Endothelial cell of umbilical vein (primary cell): ENCODE data around the gene KCNQ1OT1. TPM values are rescaled to one million over a fixed set of nuclear protein-coding genes. Genes with fewer than 3 reads are reported as not detected.

Source experiments
- BruUV-seq: library from RNA; stranded (reverse); fragments of 400-500 nt; replicated peaks from 2 replicates; lab custom pipeline; 2021; lab: Mats Ljungman, UMichigan
- CTCF ChIA-PET: fragments of 300-600, 350-600 bp; sonication (Branson Sonifier 250); formaldehyde crosslinking; loops from one replicate; lab custom pipeline; 2021; ENCODE audit warnings: antibody characterized with exemption, inconsistent platforms; lab: Charles Lee
- POLR2A ChIA-PET: fragments of 300-600, 350-600 bp; sonication (Branson Sonifier 250); formaldehyde crosslinking; loops from one replicate; lab custom pipeline; 2021; ENCODE audit warnings: antibody characterized with exemption, inconsistent platforms; lab: Charles Lee
- DNase-seq: peaks from one replicate; pipeline ENCODE4 v3.0.0-alpha.2; 2011; ENCODE audit warnings: low read depth, low spot score
- FAIRE-seq: peaks from 2 replicates; lab custom pipeline; 2011; peaks lifted over from hg19 to GRCh38; lab: Jason Lieb, UNC
- H2AFZ ChIP-seq: 2 replicates; pipeline ENCODE4 v1.6.0; 2012; ENCODE audit warnings: low read depth, low read length, control low read depth, inconsistent platforms
- H3K27ac ChIP-seq: 2 replicates; pipeline ENCODE4 v1.5.1; 2011; ENCODE audit warnings: low read depth, mild to moderate bottlenecking, control low read depth, low read length, moderate library complexity; ENCODE audit not compliant: insufficient read depth
- H3K27me3 ChIP-seq, 2 experiments: 2 replicates each; pipeline versions ENCODE4 v1.6.0 to v1.6.1; 2011; ENCODE audit warnings: low read length in 2 of 2, mixed read lengths in 1 of 2; ENCODE audit not compliant: control insufficient read depth in 2 of 2, insufficient read depth in 2 of 2
- H3K36me3 ChIP-seq, 2 experiments: 2 replicates in 1 of 2; 3 replicates in 1 of 2; pipeline ENCODE4 v1.5.1; 2011; ENCODE audit warnings: low read length in 2 of 2, mild to moderate bottlenecking in 1 of 2, moderate library complexity in 1 of 2; ENCODE audit not compliant: control insufficient read depth in 2 of 2, insufficient read depth in 2 of 2; ENCODE audit errors: extremely low read depth in 1 of 2
- H3K4me1 ChIP-seq: 3 replicates; pipeline ENCODE4 v1.5.1; 2011; ENCODE audit warnings: mild to moderate bottlenecking, low read length; ENCODE audit not compliant: control insufficient read depth, insufficient read depth; ENCODE audit errors: extremely low read depth
- H3K4me2 ChIP-seq: 2 replicates; pipeline ENCODE4 v1.6.1; 2011; ENCODE audit warnings: low read length, control low read depth, mixed read lengths; ENCODE audit not compliant: insufficient read depth
- H3K4me3 ChIP-seq, 3 experiments: fragments of 200-600 bp in 1 of 3; sonication (generic), shearing (Covaris generic) in 1 of 3; replicated peaks in 1 of 3; 2 replicates each; pipeline ENCODE4 v1.5.1; 2011 to 2016; ENCODE audit warnings: control low read depth in 3 of 3, low read length in 3 of 3, mild to moderate bottlenecking in 2 of 3, inconsistent platforms in 1 of 3, low read depth in 1 of 3, moderate library complexity in 1 of 3; ENCODE audit not compliant: insufficient read depth in 1 of 3
- H3K79me2 ChIP-seq: 2 replicates; pipeline ENCODE4 v1.6.0; 2012; ENCODE audit warnings: low read length, inconsistent platforms; ENCODE audit not compliant: control insufficient read depth, insufficient read depth
- H3K9ac ChIP-seq: replicated peaks from 2 replicates; pipeline ENCODE3; 2011; ENCODE audit warnings: low read length, control low read depth; ENCODE audit not compliant: insufficient read depth; ENCODE audit errors: extremely low read depth
- H3K9me1 ChIP-seq: replicated peaks from 3 replicates; pipeline ENCODE4 v1.6.0; 2011; ENCODE audit warnings: mild to moderate bottlenecking, low read length; ENCODE audit not compliant: control insufficient read depth, insufficient read depth; ENCODE audit errors: extremely low read depth
- H3K9me3 ChIP-seq: replicated peaks from 2 replicates; pipeline ENCODE4 v1.5.1; 2012; ENCODE audit warnings: low read length, inconsistent platforms; ENCODE audit not compliant: control insufficient read depth, insufficient read depth
- H4K20me1 ChIP-seq: replicated peaks from 2 replicates; pipeline ENCODE3; 2011; ENCODE audit warnings: mild to moderate bottlenecking, low read length; ENCODE audit not compliant: control insufficient read depth, insufficient read depth; ENCODE audit errors: extremely low read depth
- EZH2 ChIP-seq: IDR thresholded peaks from 2 replicates; pipeline ENCODE4 v1.6.1; 2012; ENCODE audit warnings: borderline replicate concordance, low read depth, mild to moderate bottlenecking, moderate library complexity, low read length, inconsistent platforms; ENCODE audit not compliant: severe bottlenecking
- FOS ChIP-seq: IDR thresholded peaks from 2 replicates; pipeline ENCODE4 v1.6.1; 2011; ENCODE audit warnings: mild to moderate bottlenecking, low read length, moderate library complexity, borderline replicate concordance; ENCODE audit not compliant: insufficient read depth
- GATA2 ChIP-seq: IDR thresholded peaks from 2 replicates; pipeline ENCODE4 v1.7.0; 2011; ENCODE audit warnings: low read depth, mild to moderate bottlenecking, moderate library complexity, mixed read lengths, low read length; ENCODE audit not compliant: insufficient read length, insufficient read depth
- JUN ChIP-seq: IDR thresholded peaks from 2 replicates; pipeline ENCODE4 v1.6.1; 2011; ENCODE audit warnings: borderline replicate concordance, low read depth; ENCODE audit not compliant: insufficient read length, insufficient read depth
- MYC ChIP-seq: IDR thresholded peaks from one replicate; pipeline ENCODE4 v1.6.1; 2011; ENCODE audit warnings: mild to moderate bottlenecking, low read depth, low read length
- POLR2A ChIP-seq: IDR thresholded peaks from 2 replicates; pipeline ENCODE4 v1.6.1; 2012; ENCODE audit warnings: low read depth, mild to moderate bottlenecking, control low read depth, low read length
- POLR2AphosphoS5 ChIP-seq: IDR thresholded peaks from 2 replicates; pipeline ENCODE4 v1.6.1; 2012; ENCODE audit warnings: low read depth, mild to moderate bottlenecking, control low read depth, low read length, moderate library complexity; ENCODE audit not compliant: insufficient read depth
- dilution Hi-C: fragments of 300-500 bp; cut with MboI; formaldehyde crosslinking; loops from one replicate; pipeline ENCODE4 v1.15.0; 2019; ENCODE audit warnings: low sequenced_read_pairs; ENCODE audit not compliant: extremely low pct_ligation_motif_present
- intact Hi-C: fragments of 100-400 bp; cut with micrococcal nuclease; formaldehyde crosslinking; loops from one replicate; pipeline ENCODE4 v1.10.0; 2022
- polyA plus RNA-seq, 4 experiments: library from polyadenylated mRNA; depleted of rRNA in 3 of 4; stranded (reverse) in 3 of 4; unstranded in 1 of 4; fragments of >200 nt; gene quantifications; 2 replicates each; pipeline versions ENCODE4 v1.2.1 to v1.2.3, GENCODE V29; 2011 to 2012; ENCODE audit warnings: missing spikeins in 1 of 4
- total RNA-seq: library from RNA; stranded (reverse); gene quantifications from 2 replicates; pipeline ENCODE4 v1.2.3, GENCODE V29; 2021
- TF ChIP-seq, protein P1 (sequence below), 2 donors: IDR thresholded peaks; 1 replicate in 1 of 2; 2 replicates in 1 of 2; pipeline ENCODE4 v1.5.1; 2011; ENCODE audit warnings: low read length in 2 of 2, mild to moderate bottlenecking in 2 of 2, moderate library complexity in 2 of 2, control low read depth in 1 of 2, inconsistent platforms in 1 of 2, low read depth in 1 of 2; ENCODE audit not compliant: insufficient read depth in 1 of 2; ENCODE audit errors: extremely low read depth in 1 of 2
- TF ChIP-seq, protein P2 (sequence below): IDR thresholded peaks from 2 replicates; pipeline ENCODE4 v1.6.1; 2011; ENCODE audit not compliant: insufficient read depth, insufficient read length

KCNQ1OT1 gene
- total and polyA plus RNA-seq, 2 donors (not counting 3 experiments of a cell fraction or from before 2014, with no cell fraction given): 0.11 to 1.8 TPM

DNA sequence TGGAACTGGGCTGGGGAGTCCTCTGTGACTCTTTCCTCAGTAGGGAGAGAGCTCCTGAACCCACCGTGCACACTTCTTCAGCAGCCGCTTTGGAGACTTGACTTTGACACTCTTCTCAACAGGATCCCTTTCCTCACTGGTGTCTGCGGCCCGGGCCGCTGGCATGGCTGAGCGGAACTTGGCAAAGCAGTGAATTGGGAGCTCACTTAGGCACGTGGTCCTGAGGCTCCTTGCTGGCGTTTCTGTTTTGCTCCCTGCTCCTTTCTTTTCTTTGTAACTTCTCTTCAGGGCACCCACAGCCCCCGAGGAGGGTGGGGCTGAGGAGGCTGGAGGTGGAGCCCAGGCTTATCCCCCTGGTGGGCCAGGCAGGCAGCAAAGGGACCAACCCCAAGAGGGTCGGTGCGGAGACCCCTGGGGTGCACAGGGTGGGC, 8.4 kb upstream of the KCNQ1OT1 start:
- H3K9ac ChIP-seq: no peak overlapping the region
- POLR2A ChIA-PET: no interaction called here

More for the DNA sequence above, 8.4 kb upstream of the KCNQ1OT1 start:
- Histone ChIP-seq H3K4me3 (no peak overlapping the region), H4K20me1 (no peaks in the 10 kb centered on the region), H3K4me1 (no peaks in the 10 kb centered on the region), H3K27me3 (peaks cover 0 to 2% of the 10 kb centered on the region in 2 experiments), H2AFZ (no peak overlapping the region), H3K79me2 (no peaks in the 10 kb centered on the region), H3K4me2 (no peak overlapping the region), H3K27ac (no peak overlapping the region), H3K36me3 (no peaks in the 10 kb centered on the region), H3K9me1 (no peaks in the 10 kb centered on the region), H3K9me3 (no peaks in the 10 kb centered on the region)
- BruUV-seq: no TSS peak
- intact Hi-C loops (no loop called here), dilution Hi-C loops (no loop called here)
- CTCF ChIA-PET: no interaction called here
- TF ChIP-seq POLR2A (no peak), POLR2AphosphoS5 (no peak), FOS (no peak), EZH2 (no peak), MYC (no peak), JUN (no peak), GATA2 (no peak)
- TF ChIP-seq, protein P1, sequence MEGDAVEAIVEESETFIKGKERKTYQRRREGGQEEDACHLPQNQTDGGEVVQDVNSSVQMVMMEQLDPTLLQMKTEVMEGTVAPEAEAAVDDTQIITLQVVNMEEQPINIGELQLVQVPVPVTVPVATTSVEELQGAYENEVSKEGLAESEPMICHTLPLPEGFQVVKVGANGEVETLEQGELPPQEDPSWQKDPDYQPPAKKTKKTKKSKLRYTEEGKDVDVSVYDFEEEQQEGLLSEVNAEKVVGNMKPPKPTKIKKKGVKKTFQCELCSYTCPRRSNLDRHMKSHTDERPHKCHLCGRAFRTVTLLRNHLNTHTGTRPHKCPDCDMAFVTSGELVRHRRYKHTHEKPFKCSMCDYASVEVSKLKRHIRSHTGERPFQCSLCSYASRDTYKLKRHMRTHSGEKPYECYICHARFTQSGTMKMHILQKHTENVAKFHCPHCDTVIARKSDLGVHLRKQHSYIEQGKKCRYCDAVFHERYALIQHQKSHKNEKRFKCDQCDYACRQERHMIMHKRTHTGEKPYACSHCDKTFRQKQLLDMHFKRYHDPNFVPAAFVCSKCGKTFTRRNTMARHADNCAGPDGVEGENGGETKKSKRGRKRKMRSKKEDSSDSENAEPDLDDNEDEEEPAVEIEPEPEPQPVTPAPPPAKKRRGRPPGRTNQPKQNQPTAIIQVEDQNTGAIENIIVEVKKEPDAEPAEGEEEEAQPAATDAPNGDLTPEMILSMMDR (IDR thresholded peaks at IDR 0.05; ENCODE audit: extremely low read depth in 1 of 2, insufficient read depth in 1 of 2, low read depth in 1 of 2, low read length in 2 of 2): no peak
- TF ChIP-seq, protein P2, sequence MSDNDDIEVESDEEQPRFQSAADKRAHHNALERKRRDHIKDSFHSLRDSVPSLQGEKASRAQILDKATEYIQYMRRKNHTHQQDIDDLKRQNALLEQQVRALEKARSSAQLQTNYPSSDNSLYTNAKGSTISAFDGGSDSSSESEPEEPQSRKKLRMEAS: no peak
- no peak for DNase-seq
- FAIRE-seq: no peak
